NCI-H1436 treated with DMSO at 0.1 percent for 48 hours (cell line): ENCODE results near the gene ARMC2.
"Not testable (repeated sequence)": the region's sequence is repeated elsewhere in the genome, so short reads cannot be mapped to it uniquely, and the experiment has no call there.

Experiments used
- DNase-seq: peaks from one replicate; lab custom pipeline; 2025; lab: John Stamatoyannopoulos, UW

The ARMC2 gene

DNA sequence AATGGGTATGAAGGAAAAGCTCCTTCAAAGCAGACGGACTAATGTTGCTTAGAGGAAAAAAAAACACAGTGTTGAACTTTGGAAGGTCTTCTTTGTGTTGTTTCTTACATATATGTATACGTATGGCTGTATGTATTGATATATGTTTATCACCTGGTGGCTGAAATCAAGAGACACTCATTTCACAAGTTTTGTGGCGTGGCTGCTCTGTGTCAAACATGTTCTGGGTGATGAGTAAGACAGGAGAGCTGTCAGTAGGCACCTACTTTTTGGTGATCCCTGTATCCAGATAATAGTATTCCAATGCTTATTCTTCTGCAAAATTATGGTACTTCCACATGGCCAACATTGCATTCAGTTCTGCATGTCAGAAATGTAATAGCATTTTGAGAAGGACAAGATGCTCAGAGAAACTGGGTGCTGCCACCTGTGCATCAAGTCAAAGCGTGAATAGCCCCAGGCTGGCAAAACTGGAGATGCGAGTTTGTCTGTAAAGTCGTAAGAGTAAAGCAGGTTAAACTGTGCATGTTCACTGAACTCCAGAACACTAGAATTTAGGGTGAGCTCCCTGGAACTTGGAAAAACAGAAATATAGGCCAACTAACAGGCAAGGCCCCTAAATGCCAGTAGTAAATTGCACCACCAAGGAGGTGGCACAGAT lies 67.9 kb downstream of the ARMC2 start:
- no peak for DNase-seq

DNA sequence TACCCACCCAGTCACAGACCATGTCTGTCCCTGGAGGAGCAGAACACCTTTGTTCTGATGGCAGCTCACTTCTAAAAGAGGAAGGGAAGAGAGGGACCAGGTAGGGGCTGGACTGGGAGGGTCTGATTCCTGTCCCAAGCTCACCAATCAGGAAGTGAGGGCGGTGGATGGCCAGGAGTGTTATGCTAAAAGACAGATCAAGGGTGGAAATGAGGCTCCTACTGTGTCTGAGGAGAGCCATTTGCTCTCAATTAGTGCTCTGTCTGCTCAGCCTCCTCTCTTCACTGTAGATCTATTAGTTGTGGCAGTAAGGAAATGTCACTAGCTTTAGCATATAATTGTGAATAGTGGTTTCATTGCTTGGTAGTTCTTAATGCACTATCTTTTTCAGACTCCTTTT lies 72.5 kb downstream of the ARMC2 start:
- DNase-seq: no peak

DNA sequence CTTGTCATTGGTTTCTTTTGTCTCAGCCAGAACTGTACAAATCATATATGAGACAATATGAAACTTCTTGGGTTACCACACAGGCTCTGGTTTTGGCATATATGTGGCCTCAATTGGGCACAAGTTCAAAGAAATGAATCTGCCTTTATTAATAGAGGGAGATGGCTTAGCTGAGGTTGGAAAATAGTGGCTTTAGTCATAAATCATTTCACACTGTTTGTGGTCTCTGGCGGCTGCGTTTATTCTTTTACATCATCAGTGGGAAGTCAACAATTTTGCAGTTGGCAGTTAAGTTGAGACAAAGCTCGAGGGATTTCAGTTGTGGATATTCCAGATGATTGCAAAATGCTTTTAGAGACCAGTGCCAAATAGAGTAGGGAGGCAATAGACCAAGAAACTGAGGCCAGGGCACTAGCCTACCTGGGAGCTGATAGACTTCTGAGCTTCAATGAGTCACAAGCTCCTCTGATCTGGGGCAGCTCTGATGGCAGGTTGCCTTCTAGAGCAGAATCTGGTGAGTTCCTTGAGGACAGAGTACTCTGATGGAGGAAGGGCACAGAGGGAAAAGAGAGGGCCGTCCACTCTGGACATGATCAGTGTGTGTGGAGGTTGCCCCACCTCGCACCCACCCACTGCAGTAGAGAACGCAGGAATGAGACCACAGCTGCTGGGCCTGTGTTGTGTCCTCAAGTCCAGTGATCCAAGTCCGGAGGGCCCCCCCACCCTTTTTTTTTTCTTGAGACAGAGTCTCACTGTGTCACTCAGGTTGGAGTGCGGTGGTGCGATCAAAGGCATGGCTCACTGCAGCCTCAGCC lies 73.5 kb downstream of the ARMC2 start:
- DNase-seq: no peak

DNA sequence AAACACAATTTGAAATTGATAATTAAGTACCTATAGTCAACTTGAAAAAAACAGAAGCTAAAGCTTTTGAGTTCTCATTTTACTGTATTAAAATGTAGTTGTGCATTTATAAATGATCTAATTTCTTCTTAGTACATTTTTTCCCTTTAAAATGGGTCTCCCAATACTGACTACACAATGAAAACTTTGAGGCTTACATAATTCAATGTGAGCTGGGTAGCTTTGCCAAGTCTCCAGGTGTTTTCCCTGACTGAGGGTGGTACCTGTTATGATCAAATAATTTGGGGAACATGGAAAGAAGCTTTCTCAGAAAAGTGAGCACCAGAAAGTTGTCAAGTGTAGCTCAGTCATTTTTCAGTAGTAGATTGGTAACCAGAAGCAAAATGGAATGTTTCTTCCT lies 74.3 kb downstream of the ARMC2 start:
- DNase-seq: no peak

DNA sequence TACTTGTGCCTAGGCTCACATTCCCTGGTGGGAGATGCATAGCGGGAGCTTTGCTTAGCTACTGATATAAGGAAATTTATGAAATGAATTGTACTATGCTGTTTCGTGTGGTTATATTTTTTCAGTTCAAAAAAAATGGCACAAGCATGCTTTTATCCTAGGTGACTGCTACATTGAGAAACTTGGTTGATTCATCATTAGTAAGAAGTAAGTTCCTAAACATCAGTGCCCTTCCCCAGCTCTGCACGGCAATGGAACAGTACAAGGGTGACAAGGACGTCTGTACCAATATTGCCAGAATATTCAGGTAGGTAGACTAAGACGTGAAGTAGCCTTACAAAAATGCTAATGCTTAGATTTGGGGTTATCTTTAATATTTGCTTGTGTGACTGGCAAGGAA lies 79.7 kb downstream of the ARMC2 start:
- DNase-seq: no peak

- DNase-seq: no peak
Measured at GRCh38 chr6:108928650-108929049, 80.4 kb downstream of the ARMC2 start.

DNA sequence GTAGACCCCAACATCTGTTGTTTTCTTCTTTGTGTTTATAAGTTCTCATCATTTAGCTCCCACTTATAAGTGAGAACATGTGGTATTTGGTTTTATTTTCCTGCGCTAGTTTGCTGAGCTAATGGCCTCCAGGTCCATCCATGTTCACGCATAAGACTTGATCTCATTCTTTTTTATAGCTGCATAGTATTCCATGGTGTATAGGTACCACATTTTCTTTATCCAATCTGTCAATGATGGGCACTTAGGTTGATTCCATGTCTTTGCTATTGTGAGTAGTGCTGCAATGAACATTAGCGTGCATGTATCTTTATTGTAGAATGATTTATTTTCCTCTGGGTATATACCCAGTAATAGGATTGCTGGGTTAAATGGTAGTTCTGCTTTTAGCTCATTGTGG lies 82.9 kb downstream of the ARMC2 start:
- not testable (repeated sequence) for DNase-seq

DNA sequence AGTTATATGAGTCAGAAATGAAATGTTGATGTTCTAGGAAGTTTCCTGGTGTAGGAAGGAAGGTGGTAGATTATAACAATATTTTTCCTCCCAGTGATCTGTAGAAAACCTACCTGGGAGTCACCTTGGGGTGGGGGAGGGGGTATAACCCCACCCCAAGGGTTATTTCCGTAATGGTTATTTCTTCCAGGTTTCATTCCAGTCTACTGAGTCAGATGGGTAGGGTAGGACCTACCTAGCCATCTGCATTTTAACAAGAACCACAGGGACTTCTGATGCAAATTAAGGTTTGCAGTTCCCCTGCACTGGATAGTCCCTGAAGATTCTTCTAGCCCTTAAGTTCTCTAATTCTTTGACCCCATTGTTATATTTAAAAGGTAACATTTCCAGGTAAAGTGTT lies 88.9 kb downstream of the ARMC2 start:
- no peak for DNase-seq

- no peak for DNase-seq
Measured at GRCh38 chr6:108940741-108941140, 92.5 kb downstream of the ARMC2 start.

DNA sequence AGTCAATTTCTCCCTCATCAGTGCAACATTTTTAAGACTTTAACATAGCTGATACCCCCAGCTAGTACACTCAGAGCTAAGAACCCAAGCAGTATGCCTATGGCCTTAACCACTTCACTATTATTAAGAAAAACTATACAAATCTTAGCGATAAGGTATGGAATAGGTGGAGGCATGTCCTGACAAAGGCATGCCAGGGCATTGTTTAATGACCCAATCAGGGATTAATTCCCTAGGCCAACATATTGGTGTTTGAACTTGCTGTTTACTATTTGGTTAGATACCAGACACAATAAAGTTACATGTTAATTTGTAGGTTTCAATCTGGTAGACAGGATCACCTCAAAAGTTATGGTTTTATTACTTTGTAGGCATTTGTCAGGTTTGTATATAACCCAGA lies 93.1 kb downstream of the ARMC2 start:
- DNase-seq: no peak

GRCh38 chr6:108941859-108942258 lies 93.6 kb downstream of the ARMC2 start:
- DNase-seq: no peak

- no peak for DNase-seq
Measured at GRCh38 chr6:108942556-108943492, 94.6 kb downstream of the ARMC2 start.

DNA sequence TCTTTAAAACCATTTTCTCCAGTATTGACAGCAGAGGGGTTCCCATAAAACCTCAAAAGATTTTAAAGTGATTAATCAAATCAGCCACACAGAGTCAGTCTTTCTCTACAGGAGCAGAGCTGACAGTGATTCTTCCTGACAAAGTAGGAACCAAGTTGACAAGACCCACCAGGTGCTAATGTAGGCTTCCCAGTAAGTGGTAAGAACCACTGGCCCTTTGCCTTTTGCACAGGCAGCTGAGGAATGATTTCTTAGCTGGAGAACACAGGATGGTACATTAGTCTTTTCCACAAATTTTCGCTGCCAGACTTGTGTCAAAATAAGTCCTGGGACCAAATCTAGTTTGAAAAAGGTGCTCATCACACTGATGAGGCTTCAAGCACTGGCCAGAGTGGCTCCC lies 95.8 kb downstream of the ARMC2 start:
- DNase-seq: no peak

DNA sequence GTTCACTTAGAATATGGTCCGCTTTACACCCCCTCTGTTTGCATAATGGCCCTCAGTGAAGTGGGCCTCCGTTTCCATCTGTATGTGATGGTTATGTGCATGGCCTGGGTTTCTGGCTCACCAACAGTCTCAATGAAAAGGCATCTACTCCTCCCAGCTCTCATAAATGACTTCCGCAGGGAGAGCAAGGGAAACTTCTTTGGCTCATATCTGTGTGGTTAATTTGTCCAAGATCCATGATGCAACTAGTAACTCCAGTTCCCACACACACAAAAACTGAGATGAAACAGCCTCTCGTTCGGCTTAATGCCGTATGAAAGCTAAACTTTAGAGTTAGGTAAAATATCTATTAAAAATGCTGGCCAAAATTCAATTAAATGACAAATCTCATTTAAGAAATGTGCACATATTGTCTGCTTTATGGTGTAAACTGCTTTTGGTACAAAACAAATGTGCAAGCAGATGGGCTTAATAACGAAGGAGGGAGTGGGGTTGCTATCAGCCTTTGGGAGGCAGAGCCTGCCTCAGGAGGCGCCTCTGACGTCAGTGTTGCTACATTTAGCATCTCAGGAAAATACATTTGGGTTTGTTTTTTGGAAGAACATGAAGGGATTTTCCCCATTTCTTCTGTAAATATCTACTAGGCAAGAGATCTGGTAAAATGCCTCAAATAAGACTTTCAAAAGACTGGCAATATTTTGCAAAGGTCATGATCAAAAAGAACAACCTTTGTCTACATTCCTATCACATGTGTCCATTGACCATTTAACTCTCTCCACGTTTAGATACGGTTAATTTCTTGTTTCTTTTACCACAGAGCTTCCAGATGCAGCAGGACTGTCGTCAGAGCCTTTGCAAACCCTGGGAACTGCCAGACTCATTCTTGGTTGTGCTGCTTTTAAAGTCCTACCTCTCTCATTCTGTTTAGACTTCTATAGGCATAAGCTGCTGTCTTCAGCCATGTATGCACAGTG lies 96.8 kb downstream of the ARMC2 start:
- no peak for DNase-seq

DNA sequence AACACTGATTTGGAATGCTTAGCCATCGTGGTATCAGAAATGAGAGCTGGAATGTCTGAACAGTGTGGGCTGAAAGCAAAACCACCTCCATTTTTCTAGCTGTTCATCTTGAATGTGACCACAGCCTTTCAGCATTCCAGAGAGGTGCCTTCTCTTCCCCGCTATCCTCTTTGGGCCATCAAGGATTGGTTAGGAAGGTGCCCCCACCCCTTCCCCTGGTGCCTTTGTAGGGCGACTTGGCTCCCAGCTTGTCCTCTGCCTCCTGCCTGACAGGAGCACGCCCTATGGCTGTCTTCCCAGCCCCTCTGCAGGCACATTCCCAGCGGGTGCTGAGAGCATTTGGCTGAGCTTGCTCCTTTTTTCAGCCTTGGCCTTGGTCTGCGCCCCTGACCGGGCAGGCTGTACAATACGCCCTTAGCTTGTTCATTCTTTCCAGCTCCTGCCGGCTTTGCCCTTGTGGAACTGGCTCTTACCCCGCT lies 97.5 kb downstream of the ARMC2 start:
- no peak for DNase-seq

- no peak for DNase-seq
Measured at GRCh38 chr6:108946695-108947094, 98.5 kb downstream of the ARMC2 start.

DNA sequence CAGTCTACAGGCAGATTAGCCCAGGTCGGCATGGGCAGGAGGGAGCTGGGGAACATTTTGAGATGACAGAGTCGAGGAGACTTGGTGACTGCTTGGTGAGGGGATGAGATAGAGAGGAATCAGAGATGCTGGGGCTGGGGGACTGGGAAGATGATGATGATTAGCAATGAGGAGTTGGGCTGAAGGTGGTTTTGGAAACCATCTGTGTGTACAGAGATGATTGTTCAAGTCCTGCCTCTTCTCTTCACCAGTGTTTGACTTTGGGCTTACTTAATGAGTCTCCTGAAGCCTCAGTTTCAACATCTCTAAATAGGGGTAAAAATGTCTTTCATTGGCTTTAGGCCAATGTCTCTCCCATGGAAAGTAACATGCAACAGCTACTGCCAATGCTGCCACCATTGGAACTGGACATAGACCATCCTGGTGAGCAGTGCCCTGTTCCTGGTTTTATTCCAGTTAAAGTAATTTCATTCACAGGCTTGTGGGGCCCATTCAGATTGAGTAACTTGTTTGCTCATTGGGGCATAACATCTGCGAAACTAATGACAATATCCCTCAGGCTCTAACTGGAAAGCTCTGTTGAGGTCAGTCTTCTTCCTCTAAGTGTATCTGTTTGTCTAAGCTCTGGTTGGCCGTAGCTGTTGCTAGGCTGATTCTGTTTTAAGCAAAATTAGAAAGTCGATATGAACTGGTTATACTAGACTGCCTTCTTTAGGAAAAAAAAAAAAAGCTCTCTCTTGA lies 99.1 kb downstream of the ARMC2 start:
- DNase-seq: no peak

GRCh38 chr6:108948181-108948661 lies 100.0 kb downstream of the ARMC2 start:
- DNase-seq: no peak

GRCh38 chr6:108951351-108951953 lies 103.2 kb downstream of the ARMC2 start:
- no peak for DNase-seq
